ENCODE measurements around the gene DLG5.
A peak's percentile ranks its signal among the peaks of the same experiment; 100 is the strongest.

DLG5 gene

GRCh38 chr10:77905086-77905748 lies 21.3 kb downstream of the DLG5 start:
- no peak for TF ChIP-seq CTCF (IDR thresholded peaks at IDR 0.05; ENCODE audit: control insufficient read depth, insufficient read depth, low read depth, low read length, missing control alignments)
- no peak overlapping the region for H3K4me3 ChIP-seq (ENCODE audit: control insufficient read depth, low read depth, low read length)
- DNase-seq (ENCODE audit: low read depth): no peak

GRCh38 chr10:77904100-77904840 lies 22.3 kb downstream of the DLG5 start:
- no peak overlapping the region for H3K4me3 ChIP-seq (ENCODE audit: control insufficient read depth, low read depth, low read length)
- DNase-seq (ENCODE audit: low read depth): no peak
- no peak for TF ChIP-seq CTCF (IDR thresholded peaks at IDR 0.05; ENCODE audit: control insufficient read depth, insufficient read depth, low read depth, low read length, missing control alignments)

GRCh38 chr10:77902159-77902558 lies 24.4 kb downstream of the DLG5 start:
- DNase-seq (ENCODE audit: low read depth): no peak
- no peak for TF ChIP-seq CTCF (IDR thresholded peaks at IDR 0.05; ENCODE audit: control insufficient read depth, insufficient read depth, low read depth, low read length, missing control alignments)

GRCh38 chr10:77901743-77902142 lies 24.8 kb downstream of the DLG5 start:
- no peak for DNase-seq (ENCODE audit: low read depth)
- TF ChIP-seq CTCF (IDR thresholded peaks at IDR 0.05; ENCODE audit: control insufficient read depth, insufficient read depth, low read depth, low read length, missing control alignments): no peak
- no peak overlapping the region for H3K4me3 ChIP-seq (ENCODE audit: control insufficient read depth, low read depth, low read length)

More at GRCh38 chr10:77902159-77902558, 24.4 kb downstream of the DLG5 start:
- no peak overlapping the region for H3K4me3 ChIP-seq (ENCODE audit: control insufficient read depth, low read depth, low read length)

GRCh38 chr10:77899690-77900089 lies 26.9 kb downstream of the DLG5 start:
- TF ChIP-seq CTCF (IDR thresholded peaks at IDR 0.05; ENCODE audit: control insufficient read depth, insufficient read depth, low read depth, low read length, missing control alignments): no peak
- no peak for DNase-seq (ENCODE audit: low read depth)
- H3K4me3 ChIP-seq (ENCODE audit: control insufficient read depth, low read depth, low read length): no peak overlapping the region

- no peak overlapping the region for H3K4me3 ChIP-seq (ENCODE audit: control insufficient read depth, low read depth, low read length)
- DNase-seq (ENCODE audit: low read depth): peak; percentile 46
- TF ChIP-seq CTCF (IDR thresholded peaks at IDR 0.05; ENCODE audit: control insufficient read depth, insufficient read depth, low read depth, low read length, missing control alignments): no peak
Measured at GRCh38 chr10:77899080-77899477, 27.5 kb downstream of the DLG5 start.
